GM21367 (cell line): ENCODE results near the gene DEFB128.

ENCODE experiments used
- ATAC-seq: cut with Tn5 transposase; IDR thresholded peaks from one replicate; pipeline ENCODE4 v1.9.1; 2021; ENCODE audit not compliant: unreplicated experiment

DEFB128 gene

GRCh38 chr20:157154-157553 lies 32.4 kb downstream of the DEFB128 start, which contains the start of gene DEFB127:
DEFB127 (plus strand) TSS chr20:157454; CDS start chr20:157545, 91 bp downstream.
- ATAC-seq = no peak

- no peak for ATAC-seq
Observed at GRCh38 chr20:152131-152530, 37.4 kb downstream of the DEFB128 start.

- no peak for ATAC-seq
Observed at GRCh38 chr20:145877-146276, 43.6 kb downstream of the DEFB128 start.

GRCh38 chr20:142290-142689 lies 47.2 kb downstream of the DEFB128 start, which contains the start of gene DEFB126:
DEFB126 (plus strand) TSS chr20:142590; CDS start chr20:142629, 39 bp downstream.
- ATAC-seq = no peak
